Measurements from ENCODE around the gene CALN1.

CALN1 gene

DNA sequence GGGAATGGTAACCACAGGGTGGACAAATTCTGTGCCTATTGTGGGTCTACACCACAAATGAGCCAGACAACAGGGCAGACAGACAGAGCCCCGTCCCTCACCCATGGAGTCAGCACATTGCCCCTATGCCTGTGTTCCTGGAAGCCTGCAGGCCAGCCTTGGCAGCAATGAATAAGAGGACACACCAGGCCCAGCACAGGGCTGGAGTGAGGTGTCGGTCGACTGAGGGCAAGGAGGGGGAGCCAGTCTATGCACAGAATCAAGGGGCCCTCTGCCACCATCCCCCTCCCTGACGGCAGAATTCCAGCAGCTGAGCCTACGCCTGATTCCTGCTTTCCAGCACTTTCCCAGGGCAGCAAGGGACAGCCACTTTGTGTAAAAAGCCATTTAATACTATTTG is 98.2 kb downstream of the CALN1 start:
- Histone ChIP-seq H3K9me2 (ENCODE audit: low read depth, low read length) (no peaks in the 10 kb centered on the region), H3K9me3 (ENCODE audit: low read length) (no peaks in the 10 kb centered on the region), H3K4me3 (ENCODE audit: low read depth, low read length, poor library complexity, severe bottlenecking) (no peak overlapping the region), H4K20me1 (ENCODE audit: insufficient read depth, low read length) (no peaks in the 10 kb centered on the region), H3K4me2 (ENCODE audit: low read length) (no peak overlapping the region), H3K79me2 (ENCODE audit: insufficient read depth, low read length) (no peaks in the 10 kb centered on the region), H3F3A (ENCODE audit: insufficient read depth, low read length) (no peaks in the 10 kb centered on the region), H3K36me3 (ENCODE audit: insufficient read depth, low read length) (no peaks in the 10 kb centered on the region), H3K27me3 (ENCODE audit: insufficient read depth, low read length) (no peaks in the 10 kb centered on the region), H2AFZ (ENCODE audit: low read length) (no peak overlapping the region), H3K4me1 (ENCODE audit: insufficient read depth, low read length, severe bottlenecking) (no peaks in the 10 kb centered on the region), H3K27ac (ENCODE audit: low read depth, low read length, poor library complexity, severe bottlenecking) (no peak overlapping the region), H3K9ac (ENCODE audit: low read length) (no peak overlapping the region)
- TF ChIP-seq EZH2 (IDR thresholded peaks at IDR 0.05; ENCODE audit: borderline replicate concordance, low read length): no peak
- TF ChIP-seq, protein P1, sequence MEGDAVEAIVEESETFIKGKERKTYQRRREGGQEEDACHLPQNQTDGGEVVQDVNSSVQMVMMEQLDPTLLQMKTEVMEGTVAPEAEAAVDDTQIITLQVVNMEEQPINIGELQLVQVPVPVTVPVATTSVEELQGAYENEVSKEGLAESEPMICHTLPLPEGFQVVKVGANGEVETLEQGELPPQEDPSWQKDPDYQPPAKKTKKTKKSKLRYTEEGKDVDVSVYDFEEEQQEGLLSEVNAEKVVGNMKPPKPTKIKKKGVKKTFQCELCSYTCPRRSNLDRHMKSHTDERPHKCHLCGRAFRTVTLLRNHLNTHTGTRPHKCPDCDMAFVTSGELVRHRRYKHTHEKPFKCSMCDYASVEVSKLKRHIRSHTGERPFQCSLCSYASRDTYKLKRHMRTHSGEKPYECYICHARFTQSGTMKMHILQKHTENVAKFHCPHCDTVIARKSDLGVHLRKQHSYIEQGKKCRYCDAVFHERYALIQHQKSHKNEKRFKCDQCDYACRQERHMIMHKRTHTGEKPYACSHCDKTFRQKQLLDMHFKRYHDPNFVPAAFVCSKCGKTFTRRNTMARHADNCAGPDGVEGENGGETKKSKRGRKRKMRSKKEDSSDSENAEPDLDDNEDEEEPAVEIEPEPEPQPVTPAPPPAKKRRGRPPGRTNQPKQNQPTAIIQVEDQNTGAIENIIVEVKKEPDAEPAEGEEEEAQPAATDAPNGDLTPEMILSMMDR (IDR thresholded peaks at IDR 0.05; ENCODE audit: low read length): no peak

DNA sequence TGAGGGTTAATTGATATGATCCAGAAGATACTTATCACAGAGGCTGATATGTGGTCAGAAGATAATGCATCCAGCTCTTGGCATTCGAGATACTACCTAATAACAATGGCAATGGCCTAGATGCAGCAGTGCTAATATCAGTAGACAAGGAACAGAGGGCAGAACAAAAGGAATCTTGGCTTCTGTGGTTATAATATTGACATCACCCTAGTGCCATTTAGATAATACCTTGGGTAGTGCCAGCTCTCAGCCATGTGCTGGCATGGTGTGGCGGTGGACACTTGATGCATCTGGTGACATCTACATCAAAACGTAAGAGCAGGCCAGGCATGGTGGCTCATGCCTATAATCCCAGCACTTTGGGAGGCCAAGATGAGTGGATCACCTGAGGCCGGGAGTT is 101.8 kb downstream of the CALN1 start:
- Histone ChIP-seq H3K9me2 (ENCODE audit: low read depth, low read length) (no peaks in the 10 kb centered on the region), H3K4me1 (ENCODE audit: insufficient read depth, low read length, severe bottlenecking) (no peaks in the 10 kb centered on the region), H3K27me3 (ENCODE audit: insufficient read depth, low read length) (no peaks in the 10 kb centered on the region; the same call in 1 of the 2 replicates), H2AFZ (ENCODE audit: low read length) (no peak overlapping the region), H3K27ac (ENCODE audit: low read depth, low read length, poor library complexity, severe bottlenecking) (no peak overlapping the region), H3K4me3 (ENCODE audit: low read depth, low read length, poor library complexity, severe bottlenecking) (no peak overlapping the region), H3K4me2 (ENCODE audit: low read length) (no peak overlapping the region), H3K79me2 (ENCODE audit: insufficient read depth, low read length) (no peaks in the 10 kb centered on the region), H3K9me3 (ENCODE audit: low read length) (no peaks in the 10 kb centered on the region), H3K9ac (ENCODE audit: low read length) (no peak overlapping the region), H4K20me1 (ENCODE audit: insufficient read depth, low read length) (no peaks in the 10 kb centered on the region), H3F3A (ENCODE audit: insufficient read depth, low read length) (no peaks in the 10 kb centered on the region), H3K36me3 (ENCODE audit: insufficient read depth, low read length) (no peaks in the 10 kb centered on the region)
- TF ChIP-seq, protein P1 (IDR thresholded peaks at IDR 0.05; ENCODE audit: low read length): no peak
- TF ChIP-seq EZH2 (IDR thresholded peaks at IDR 0.05; ENCODE audit: borderline replicate concordance, low read length): no peak

DNA sequence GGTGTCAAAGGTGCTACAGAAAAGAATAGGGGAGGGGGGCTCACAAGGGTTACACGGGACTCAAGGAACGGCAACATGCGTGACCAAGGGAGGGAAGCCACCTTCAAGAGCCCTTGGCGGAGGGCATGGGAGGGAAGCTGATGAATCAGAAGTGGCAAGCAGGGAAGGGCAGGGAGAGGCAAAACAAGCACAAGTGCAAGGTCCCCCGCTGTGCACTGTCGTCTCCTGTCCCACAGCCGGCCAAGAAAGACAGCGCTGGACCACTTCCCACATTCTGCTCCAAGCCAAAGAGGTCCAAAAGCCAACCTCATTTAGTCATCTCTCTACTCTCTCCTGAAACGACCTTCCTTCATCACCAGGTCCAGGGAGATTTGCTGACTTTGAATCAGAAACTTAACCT is 102.7 kb downstream of the CALN1 start:
- Histone ChIP-seq H3K4me1 (ENCODE audit: insufficient read depth, low read length, severe bottlenecking) (no peaks in the 10 kb centered on the region), H3K9me2 (ENCODE audit: low read depth, low read length) (no peaks in the 10 kb centered on the region), H3K4me3 (ENCODE audit: low read depth, low read length, poor library complexity, severe bottlenecking) (no peak overlapping the region), H3K36me3 (ENCODE audit: insufficient read depth, low read length) (no peaks in the 10 kb centered on the region), H3K9me3 (ENCODE audit: low read length) (no peaks in the 10 kb centered on the region), H3K27ac (ENCODE audit: low read depth, low read length, poor library complexity, severe bottlenecking) (no peak overlapping the region), H4K20me1 (ENCODE audit: insufficient read depth, low read length) (no peaks in the 10 kb centered on the region), H3K4me2 (ENCODE audit: low read length) (no peak overlapping the region), H3F3A (ENCODE audit: insufficient read depth, low read length) (no peaks in the 10 kb centered on the region), H3K27me3 (ENCODE audit: insufficient read depth, low read length) (no peaks in the 10 kb centered on the region; the same call in 1 of the 2 replicates), H2AFZ (ENCODE audit: low read length) (no peak overlapping the region), H3K9ac (ENCODE audit: low read length) (no peak overlapping the region), H3K79me2 (ENCODE audit: insufficient read depth, low read length) (no peaks in the 10 kb centered on the region)
- TF ChIP-seq, protein P1 (IDR thresholded peaks at IDR 0.05; ENCODE audit: low read length): no peak
- no peak for TF ChIP-seq EZH2 (IDR thresholded peaks at IDR 0.05; ENCODE audit: borderline replicate concordance, low read length)
